NCI-H128 (cell line): ENCODE results near the gene PDE4D.

Experiments
- DNase-seq: peaks from one replicate; lab custom pipeline; 2025; ENCODE audit not compliant: unreplicated experiment; lab: John Stamatoyannopoulos, UW

The PDE4D gene

GRCh38 chr5:59893429-59894227, at the start of gene PDE4D:
TSS of gene PDE4D (minus strand) at chr5:59893726.
- DNase-seq: no peak

GRCh38 chr5:59937633-59938032, 44.1 kb upstream of the PDE4D start:
- DNase-seq: no peak

GRCh38 chr5:59923465-59923864, 29.9 kb upstream of the PDE4D start:
- DNase-seq: no peak

- no peak for DNase-seq
Observed at GRCh38 chr5:59922220-59922619, 28.7 kb upstream of the PDE4D start.

GRCh38 chr5:59921816-59922215, 28.3 kb upstream of the PDE4D start:
- DNase-seq: no peak

- no peak for DNase-seq
Observed at GRCh38 chr5:59919484-59919883, 26.0 kb upstream of the PDE4D start.

GRCh38 chr5:59917121-59917520, 23.6 kb upstream of the PDE4D start:
- DNase-seq: no peak

GRCh38 chr5:59905188-59905587, 11.7 kb upstream of the PDE4D start:
- DNase-seq: no peak

GRCh38 chr5:59897075-59897474, 3.5 kb upstream of the PDE4D start:
- no peak for DNase-seq

- DNase-seq: no peak
Observed at GRCh38 chr5:59891962-59892643, 1.4 kb downstream of the PDE4D start.

- DNase-seq: no peak
Observed at GRCh38 chr5:59887274-59887673, 6.3 kb downstream of the PDE4D start.

GRCh38 chr5:59874675-59875074, 18.9 kb downstream of the PDE4D start:
- DNase-seq: no peak

GRCh38 chr5:59873113-59873512, 20.4 kb downstream of the PDE4D start:
- no peak for DNase-seq

GRCh38 chr5:59866661-59867060, 26.9 kb downstream of the PDE4D start:
- DNase-seq: no peak

GRCh38 chr5:59864718-59865117, 28.8 kb downstream of the PDE4D start:
- DNase-seq: no peak

GRCh38 chr5:59863777-59864176, 29.7 kb downstream of the PDE4D start:
- no peak for DNase-seq

GRCh38 chr5:59856358-59856757, 37.2 kb downstream of the PDE4D start:
- DNase-seq: no peak

- DNase-seq: no peak
Observed at GRCh38 chr5:59850766-59851165, 42.8 kb downstream of the PDE4D start.

- no peak for DNase-seq
Observed at GRCh38 chr5:59847586-59847985, 45.9 kb downstream of the PDE4D start.

GRCh38 chr5:59845730-59846129, 47.8 kb downstream of the PDE4D start:
- no peak for DNase-seq

GRCh38 chr5:59843511-59844213, 49.9 kb downstream of the PDE4D start:
- DNase-seq: no peak

- DNase-seq: no peak
Observed at GRCh38 chr5:59842999-59843398, 50.5 kb downstream of the PDE4D start.
